ENCODE data around the gene WIPF3. TPM values are rescaled to one million over a fixed set of nuclear protein-coding genes. Genes with fewer than 3 reads are reported as not detected.

WIPF3 gene
- total and polyA plus RNA-seq, 8 donors = 0.50 to 1.7 (median 1.0) TPM; not detected in 1

DNA sequence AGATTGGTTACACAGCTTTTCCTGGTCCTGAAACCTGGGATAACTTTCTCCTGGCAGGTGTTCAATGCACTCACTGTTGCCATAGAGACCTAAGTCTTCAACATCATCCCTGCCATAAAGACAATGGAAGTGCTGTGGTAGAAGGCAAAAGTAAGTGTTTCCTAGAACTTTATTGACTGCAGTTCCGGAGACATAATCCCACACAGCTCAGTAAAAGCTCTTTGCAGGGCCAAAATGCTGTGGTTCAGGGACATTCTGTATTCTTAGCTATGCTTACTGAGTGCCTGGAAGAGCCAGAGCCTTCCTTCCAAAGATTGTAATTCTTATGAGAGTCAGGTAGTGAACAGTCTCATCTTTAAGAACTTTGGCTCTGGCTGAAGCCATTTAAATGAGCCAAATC, 5.3 kb downstream of the WIPF3 start:
- H3K27me3 ChIP-seq = peaks cover 56 to 90% of the 10 kb centered on the region in 2 donors
- intact Hi-C loops (cut with DNase I) = no loop called here
- ATAC-seq (no peak), DNase-seq (no peak)
- H3K9me3 ChIP-seq = no peaks in the 10 kb centered on the region
- no peak overlapping the region for H3K27ac ChIP-seq
- H3K36me3 ChIP-seq = no peaks in the 10 kb centered on the region
- TF ChIP-seq CTCF (IDR thresholded peaks at IDR 0.05) = no peak
- no peak overlapping the region for H3K4me3 ChIP-seq
- H3K4me1 ChIP-seq = peaks cover 0 to 13% of the 10 kb centered on the region in 2 donors

GRCh38 chr7:29812185-29812876, 6.0 kb downstream of the WIPF3 start:
- Histone ChIP-seq H3K36me3 (no peaks in the 10 kb centered on the region), H3K9me3 (no peaks in the 10 kb centered on the region), H3K27me3 (peaks cover 49 to 82% of the 10 kb centered on the region in 2 donors), H3K4me1 (peaks cover 0 to 5% of the 10 kb centered on the region in 2 donors), H3K4me3 (no peak overlapping the region), H3K27ac (no peak overlapping the region)
- ATAC-seq (no peak), DNase-seq (no peak)
- intact Hi-C loops (cut with DNase I) = no loop called here
- TF ChIP-seq CTCF (IDR thresholded peaks at IDR 0.05) = no peak

DNA sequence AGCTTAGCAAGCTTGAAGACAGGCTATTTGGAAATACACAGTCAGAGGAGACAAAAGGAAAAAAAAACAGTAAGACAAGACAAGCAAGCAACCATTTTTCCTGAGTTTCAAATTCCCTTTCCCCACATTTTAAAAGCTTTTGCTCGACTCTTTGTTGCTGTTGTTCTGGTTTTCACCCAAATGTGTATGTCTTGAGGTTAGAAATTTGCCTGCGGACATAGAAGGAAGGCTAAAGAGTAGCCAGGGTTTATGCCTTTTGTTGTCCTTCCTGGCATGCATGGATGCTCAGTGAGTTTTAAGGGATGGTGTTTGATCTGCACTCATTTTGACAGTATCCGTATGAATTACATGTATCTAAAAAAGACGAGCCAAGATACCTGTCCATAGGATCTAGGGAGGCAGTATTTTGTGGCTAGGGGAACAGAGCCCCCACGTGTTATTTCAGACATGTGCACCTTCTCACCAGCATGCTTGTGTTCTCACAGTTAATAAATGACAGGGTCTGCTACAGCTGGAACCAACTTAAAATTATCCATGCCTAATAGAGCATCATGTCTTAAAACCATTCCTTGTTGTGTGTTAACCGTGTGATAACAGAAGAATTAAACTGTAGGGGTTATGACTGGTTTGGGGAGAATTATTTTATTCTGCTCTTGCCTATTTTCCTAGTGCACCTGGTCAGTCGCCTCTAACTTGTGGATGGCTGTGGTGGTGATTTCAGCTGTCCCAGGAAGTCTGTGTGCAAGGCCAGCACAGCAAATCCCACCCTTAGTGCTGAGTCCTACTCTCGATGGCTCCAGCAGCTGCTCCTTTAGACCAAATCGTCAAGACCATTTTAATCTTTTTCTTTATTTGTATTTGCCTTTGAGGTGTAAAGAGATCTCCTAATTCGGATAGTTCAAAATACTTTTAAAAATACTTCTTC, 9.1 kb downstream of the WIPF3 start:
- Histone ChIP-seq H3K27ac (no peak overlapping the region), H3K27me3 (peaks cover 21 to 51% of the 10 kb centered on the region in 2 donors)

GRCh38 chr7:29818308-29818707, 12.0 kb downstream of the WIPF3 start:
- no peak for ATAC-seq
- H3K4me3 ChIP-seq = no peak overlapping the region
- no peaks in the 10 kb centered on the region for H3K9me3 ChIP-seq
- H3K36me3 ChIP-seq = no peaks in the 10 kb centered on the region
- intact Hi-C loops (cut with DNase I) = no loop called here
- H3K27me3 ChIP-seq = peaks cover 0 to 37% of the 10 kb centered on the region in 2 donors
- TF ChIP-seq CTCF (IDR thresholded peaks at IDR 0.05) = no peak
- no peaks in the 10 kb centered on the region for H3K4me1 ChIP-seq
- H3K27ac ChIP-seq = no peak overlapping the region
- DNase-seq = no peak

More for the DNA sequence above, 9.1 kb downstream of the WIPF3 start:
- Histone ChIP-seq H3K36me3 (no peaks in the 10 kb centered on the region), H3K4me1 (no peaks in the 10 kb centered on the region), H3K4me3 (no peak overlapping the region), H3K9me3 (no peaks in the 10 kb centered on the region)
- DNase-seq = no peak
- intact Hi-C loops (cut with DNase I) = no loop called here
- ATAC-seq = no peak
- TF ChIP-seq CTCF (IDR thresholded peaks at IDR 0.05) = no peak
